NAMALWA (cell line): Measurements from ENCODE around the gene CHRM1.
"Not testable (repeated sequence)": the region's sequence is repeated elsewhere in the genome, so short reads cannot be mapped to it uniquely, and the experiment has no call there.

Experiments used
- DNase-seq: peaks from one replicate; pipeline ENCODE4 v3.0.0-alpha.2; 2015; ENCODE audit warnings: low spot score

Gene CHRM1

DNA sequence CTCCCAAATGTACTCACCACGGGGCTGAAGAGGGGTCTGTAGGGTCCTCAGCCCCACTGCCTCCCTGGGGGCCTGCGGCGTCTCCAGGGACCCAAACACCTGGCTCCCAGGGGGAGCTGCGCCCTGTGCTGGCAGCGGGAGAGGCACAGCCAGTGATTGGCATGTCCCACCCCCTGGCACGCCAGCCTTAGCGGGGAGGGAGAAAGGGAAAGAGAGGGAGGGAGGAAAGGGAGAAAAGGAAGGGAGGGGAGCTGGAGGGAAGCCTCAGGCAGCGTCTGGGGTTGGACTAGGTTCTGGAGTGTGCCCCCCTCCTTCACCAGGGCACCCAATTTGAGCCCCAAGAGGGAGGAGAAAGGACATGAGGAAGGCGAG is at the start of gene CHRM1:
TSS of gene CHRM1 (minus strand) at position 163 of the 372 bp plus-strand sequence. CDS start 10,263 bp downstream, outside the sequence.
- DNase-seq: no peak

- no peak for DNase-seq
These were observed 44.4 kb upstream of the CHRM1 start for GRCh38 chr11:62965574-62965973.

GRCh38 chr11:62962391-62962790 is 41.2 kb upstream of the CHRM1 start:
- DNase-seq: no peak

DNA sequence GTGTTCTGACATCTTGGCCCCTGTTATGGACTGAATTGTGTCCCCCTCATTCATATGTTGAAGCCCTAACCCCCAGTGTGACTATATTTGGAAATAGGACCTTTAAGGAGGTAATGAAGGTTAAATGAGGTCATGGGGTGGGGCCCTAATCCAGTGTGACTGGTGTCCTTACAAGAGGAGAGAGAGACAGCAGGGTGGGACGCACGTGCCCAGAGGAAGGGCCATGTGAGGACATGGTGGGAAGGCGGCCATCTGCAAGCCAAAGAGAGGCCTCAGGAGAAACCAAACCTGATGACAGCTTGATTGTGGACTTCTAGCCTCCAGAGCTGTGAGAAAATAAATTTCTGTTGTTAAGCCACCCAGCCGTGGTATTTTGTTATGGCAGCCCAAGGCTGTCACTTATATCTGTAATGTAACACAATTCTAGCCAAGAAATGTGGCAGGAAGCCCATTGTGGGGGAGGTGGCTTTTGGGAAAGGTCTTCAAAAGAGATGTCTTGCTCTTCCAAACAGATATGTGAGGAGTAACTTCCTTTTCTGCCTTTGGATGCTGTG is 39.9 kb upstream of the CHRM1 start:
- no peak for DNase-seq

GRCh38 chr11:62959422-62959980 is 38.3 kb upstream of the CHRM1 start:
- DNase-seq: no peak

DNA sequence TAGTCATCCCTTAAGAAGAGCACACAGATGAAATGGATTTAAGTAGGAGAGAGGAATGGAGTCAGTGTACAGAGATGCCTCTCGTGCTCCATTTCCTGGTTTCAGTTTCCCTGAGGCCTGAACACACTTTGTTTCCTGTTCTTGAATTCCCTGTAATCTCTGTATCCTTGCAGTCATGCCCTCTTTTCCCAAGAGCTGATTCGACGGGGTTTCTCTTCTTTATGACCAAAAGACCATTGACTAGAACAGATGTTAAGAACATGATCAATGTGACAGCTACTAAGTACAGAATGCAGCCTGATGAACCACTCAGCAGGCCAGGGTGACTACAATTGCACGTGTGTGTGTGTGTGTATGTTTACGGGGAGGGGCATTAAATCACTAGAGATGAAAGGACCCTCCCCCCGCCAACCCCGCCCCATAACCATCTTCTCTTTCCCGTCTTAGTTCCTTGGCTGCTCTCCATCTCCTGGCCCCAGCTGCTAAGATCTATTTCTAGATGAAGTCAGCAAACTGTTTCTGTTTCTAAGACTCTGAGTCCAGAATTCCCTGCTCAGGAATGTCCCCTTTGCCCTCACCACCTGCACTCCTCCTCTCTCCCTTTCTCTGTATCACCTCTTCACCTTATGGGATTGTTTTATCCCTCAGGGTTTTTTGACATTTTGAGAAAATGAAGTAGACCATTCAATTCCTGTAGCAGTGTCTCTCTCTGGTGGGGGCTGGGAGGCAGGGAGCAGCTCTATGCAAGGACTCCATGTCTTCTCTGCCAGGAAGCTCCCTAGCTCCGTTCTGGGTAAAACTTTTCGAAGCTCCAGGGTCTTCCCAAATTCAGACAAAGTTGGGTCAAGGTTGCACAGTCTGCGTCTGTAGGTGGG is 37.6 kb upstream of the CHRM1 start:
- no peak for DNase-seq

DNA sequence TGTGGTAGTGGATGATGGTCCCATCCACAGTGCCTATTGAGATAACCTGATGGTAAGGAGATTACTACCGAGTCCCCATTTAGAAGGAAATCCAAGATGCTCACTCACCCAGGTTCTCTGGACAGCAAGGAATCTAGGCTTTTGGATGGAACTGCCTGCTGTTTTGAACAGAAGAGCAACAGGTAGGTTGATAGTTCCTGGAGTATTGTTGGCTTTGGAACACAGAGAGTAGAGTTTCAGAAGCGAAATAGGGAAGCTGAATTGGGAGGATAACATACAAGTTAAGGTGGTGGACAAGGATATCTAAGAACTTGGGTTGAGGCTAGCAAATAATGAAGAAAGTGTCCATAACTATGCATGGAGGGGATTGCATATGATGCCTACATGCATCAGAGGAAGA is 36.0 kb upstream of the CHRM1 start:
- DNase-seq: no peak

DNA sequence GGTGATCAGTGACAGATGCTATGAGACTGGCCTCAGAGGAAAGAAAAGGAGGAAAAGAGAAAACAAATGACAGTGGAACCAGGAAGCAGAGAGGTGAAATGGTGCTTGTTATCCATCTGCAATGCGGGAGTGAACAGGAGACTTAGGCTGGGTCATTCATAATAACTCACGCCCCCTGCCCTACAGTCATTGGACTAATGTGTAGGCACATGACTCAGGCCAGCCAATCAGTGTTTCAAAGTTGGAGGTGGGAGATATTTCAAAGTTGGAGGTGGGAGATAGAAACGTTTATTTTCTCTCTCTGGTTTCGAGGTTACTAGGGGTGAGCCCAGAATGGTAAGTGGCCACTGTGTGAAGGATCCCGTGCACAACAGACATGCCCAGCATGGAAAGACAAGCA is 33.3 kb upstream of the CHRM1 start:
- peak; percentile 18 for DNase-seq

- DNase-seq: no peak
These were observed 32.6 kb upstream of the CHRM1 start for GRCh38 chr11:62953811-62954210.

GRCh38 chr11:62948765-62949320 is 27.7 kb upstream of the CHRM1 start:
- DNase-seq: no peak

- not testable (repeated sequence) for DNase-seq
These were observed 24.4 kb upstream of the CHRM1 start for GRCh38 chr11:62945538-62945937.

GRCh38 chr11:62937528-62937927 is 16.4 kb upstream of the CHRM1 start:
- DNase-seq: not testable (repeated sequence)

DNA sequence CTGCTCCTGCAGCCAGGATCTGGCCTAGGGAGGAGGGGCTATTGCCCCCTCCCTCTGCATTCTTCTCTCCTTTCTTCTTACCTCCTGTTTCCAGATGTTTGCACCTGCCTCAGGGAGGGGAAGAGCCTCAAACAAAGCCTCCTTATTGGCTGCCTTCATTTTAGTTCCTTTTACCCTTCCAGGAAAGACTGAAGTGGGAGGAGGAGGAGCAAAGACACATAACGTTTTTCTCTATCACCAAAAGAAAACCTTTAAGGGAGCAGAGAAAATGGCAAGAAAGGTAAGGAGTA is 13.3 kb upstream of the CHRM1 start:
- DNase-seq: no peak

GRCh38 chr11:62933750-62934495 is 12.8 kb upstream of the CHRM1 start:
- DNase-seq: no peak

DNA sequence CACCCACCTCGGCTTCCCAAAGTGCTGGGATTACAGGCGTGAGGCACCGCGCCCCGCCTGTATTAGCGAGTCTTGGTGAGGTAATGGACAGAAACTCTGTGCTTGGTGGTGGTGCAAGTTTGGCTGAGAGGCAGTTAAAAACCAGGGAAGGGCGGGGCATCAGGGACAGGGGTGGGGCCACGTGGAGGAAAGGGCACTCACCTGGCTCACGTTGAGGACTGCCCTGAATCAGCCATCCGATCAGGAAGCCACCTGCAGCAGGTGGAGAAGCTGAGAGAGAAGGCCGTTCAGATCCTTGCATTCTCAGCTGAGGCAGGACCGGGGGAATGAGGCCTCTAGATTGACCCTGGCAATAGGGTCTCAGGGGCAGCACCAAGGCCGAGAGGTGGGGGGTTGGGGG is 12.1 kb upstream of the CHRM1 start:
- DNase-seq: no peak

DNA sequence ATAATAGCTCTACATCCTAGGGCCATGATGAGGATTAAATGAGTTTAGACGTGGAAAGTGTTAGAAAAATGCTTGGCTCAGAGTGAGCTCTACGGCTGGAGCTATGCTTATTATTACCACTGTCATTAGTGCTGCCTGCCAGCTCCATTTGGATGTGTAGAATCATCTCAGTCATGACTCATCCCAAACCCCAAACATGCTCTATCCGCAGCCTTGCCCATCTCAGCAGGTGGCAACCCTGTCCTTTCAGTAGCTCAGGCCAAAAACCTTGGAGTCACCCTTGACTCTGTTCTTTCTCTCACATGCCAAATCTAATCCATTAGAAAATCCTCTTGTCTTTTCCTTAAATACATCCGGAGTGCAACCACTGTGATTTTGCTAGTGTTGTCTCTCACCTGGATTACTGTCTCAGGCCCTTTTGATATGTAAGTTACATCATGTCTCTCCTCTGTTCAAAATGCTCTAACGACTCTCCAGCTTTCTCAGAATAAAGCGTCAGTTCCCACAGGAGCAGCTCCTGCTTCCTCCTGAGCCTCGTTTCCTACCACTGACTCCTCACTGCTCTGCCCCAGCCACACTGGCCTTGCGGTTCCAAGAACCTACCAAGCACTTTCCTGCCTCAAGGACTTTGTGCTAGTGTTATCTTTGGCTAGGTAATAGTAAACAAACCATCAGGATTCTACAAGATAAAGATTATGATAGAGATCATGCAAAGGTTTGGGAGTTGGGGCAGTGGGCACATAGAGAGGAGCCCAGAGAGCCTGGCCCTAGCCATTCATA is 10.5 kb upstream of the CHRM1 start:
- no peak for DNase-seq

DNA sequence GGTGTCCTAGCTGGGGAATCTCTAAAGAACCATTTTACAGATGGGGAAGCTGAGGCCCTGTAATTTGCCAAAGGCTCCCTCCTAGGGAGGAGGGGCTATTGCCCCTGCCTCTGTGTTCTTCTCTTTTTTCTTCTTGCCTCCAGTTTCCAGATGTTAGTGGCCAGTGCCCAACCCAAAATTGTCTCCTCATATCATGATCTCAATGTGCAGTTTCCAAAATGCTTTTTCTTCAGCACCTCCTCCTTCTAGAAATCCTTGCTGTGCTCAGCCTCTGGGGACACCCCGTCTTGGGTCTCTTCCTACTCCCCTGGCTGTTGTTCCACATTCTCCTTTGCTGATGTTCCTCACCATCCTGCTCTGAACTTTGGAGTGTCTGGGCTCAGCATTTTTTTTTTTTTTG is 9.5 kb upstream of the CHRM1 start:
- DNase-seq: no peak

DNA sequence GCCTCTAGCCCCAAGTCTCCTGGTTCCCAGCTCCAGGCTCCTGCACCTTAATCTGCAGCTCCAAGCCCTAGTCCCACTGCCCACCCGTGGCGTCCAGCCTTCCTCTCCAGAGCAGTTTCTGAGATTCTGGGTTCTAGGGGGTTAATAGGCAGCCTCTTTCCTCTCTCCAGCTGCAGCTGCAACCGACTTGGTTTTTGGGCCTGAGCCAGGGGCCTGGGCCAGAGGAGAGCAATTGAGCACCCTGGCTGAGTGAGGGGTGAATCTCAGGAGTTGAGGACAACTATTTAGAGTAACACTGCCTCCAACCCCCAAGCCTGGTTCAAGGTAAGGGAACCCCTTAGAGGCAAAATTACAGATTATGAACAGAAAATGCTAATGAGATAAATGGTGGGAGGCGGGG is 9.0 kb upstream of the CHRM1 start:
- DNase-seq: no peak

DNA sequence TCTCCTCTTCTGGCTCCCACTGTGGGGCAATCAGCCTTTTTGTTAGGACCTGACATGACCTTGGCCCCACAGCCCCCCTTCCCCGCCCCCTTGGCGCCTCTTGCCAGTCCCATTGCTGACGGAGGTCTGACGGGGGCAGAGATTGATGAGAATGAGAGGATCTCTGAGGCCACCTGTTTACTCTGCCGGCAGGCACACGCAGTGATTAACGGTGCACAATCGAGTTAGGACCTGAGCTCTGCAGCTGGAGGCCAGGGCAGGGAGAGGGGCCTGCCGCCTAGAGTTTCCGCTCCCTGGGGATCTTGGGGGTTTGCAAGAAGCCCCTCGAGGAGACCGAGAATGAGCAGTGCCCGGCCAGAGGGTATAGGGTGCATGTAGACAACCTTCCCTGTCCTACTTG is 6.8 kb upstream of the CHRM1 start:
- DNase-seq: no peak

GRCh38 chr11:62926680-62927455 is 5.7 kb upstream of the CHRM1 start:
- DNase-seq: no peak
